OCI-LY3 (cell line): Measurements from ENCODE around the gene PCSK4.
"Not testable (repeated sequence)": the region's sequence is repeated elsewhere in the genome, so short reads cannot be mapped to it uniquely, and the experiment has no call there.

ENCODE experiments used
- H2AFZ ChIP-seq: fragments of 200-600, 300-600 bp; shearing (Covaris generic); 2 replicates; pipeline ENCODE4 v1.6.0; 2014; ENCODE audit warnings: antibody characterized with exemption, low read depth, low read length
- H3K27ac ChIP-seq: fragments of 200-600, 300-600 bp; sonication (generic); 2 replicates; pipeline ENCODE4 v1.5.1; 2014; ENCODE audit warnings: mild to moderate bottlenecking, low read length, moderate library complexity, mixed read lengths
- H3K27me3 ChIP-seq: fragments of 200-600, 300-600 bp; sonication (generic); 2 replicates; pipeline ENCODE4 v1.6.1; 2014; ENCODE audit warnings: low read depth, low read length, mixed read lengths
- H3K36me3 ChIP-seq: fragments of 200-600, 300-600 bp; sonication (generic); replicated peaks from 2 replicates; pipeline ENCODE3; 2014; ENCODE audit warnings: low read depth, low read length, mixed read lengths
- H3K4me1 ChIP-seq: fragments of 300-600, 200-600 bp; sonication (generic); 2 replicates; pipeline ENCODE4 v1.6.1; 2014; ENCODE audit warnings: low read length, mixed read lengths
- H3K4me2 ChIP-seq: fragments of 200-600, 300-600 bp; sonication (generic); 2 replicates; pipeline ENCODE4 v1.6.1; 2014; ENCODE audit warnings: low read length, mixed read lengths
- H3K4me3 ChIP-seq: fragments of 300-600, 200-600 bp; sonication (generic); 2 replicates; pipeline ENCODE4 v1.5.1; 2014; ENCODE audit warnings: antibody characterized with exemption, mild to moderate bottlenecking, low read length, moderate library complexity
- H3K79me2 ChIP-seq: fragments of 300-600, 200-600 bp; shearing (Covaris generic); 2 replicates; pipeline ENCODE4 v1.6.1; 2014; ENCODE audit warnings: mild to moderate bottlenecking, low read length, mixed read lengths
- H3K9ac ChIP-seq: fragments of 300-600, 200-600 bp; shearing (Covaris generic); 2 replicates; pipeline ENCODE4 v1.6.0; 2014; ENCODE audit warnings: mild to moderate bottlenecking, low read length, moderate library complexity
- H3K9me3 ChIP-seq: fragments of 200-600, 300-600 bp; shearing (Covaris generic); 2 replicates; pipeline ENCODE4 v1.6.1; 2014; ENCODE audit warnings: low read length, mixed read lengths; ENCODE audit not compliant: insufficient read depth
- H4K20me1 ChIP-seq: fragments of 200-600, 300-600 bp; sonication (generic); 2 replicates; pipeline ENCODE4 v1.6.1; 2016; ENCODE audit warnings: low read length, mixed read lengths; ENCODE audit not compliant: insufficient read depth
- CTCF ChIP-seq: fragments of 200-600, 300-600 bp; sonication (generic); IDR thresholded peaks from 2 replicates; pipeline ENCODE4 v1.5.1; 2014; ENCODE audit warnings: antibody characterized with exemption, low read length, low read depth
- EZH2phosphoT487 ChIP-seq: fragments of 200-600 bp; shearing (Covaris generic); IDR thresholded peaks from 2 replicates; pipeline ENCODE4 v1.6.1; 2018; ENCODE audit warnings: antibody characterized with exemption, mixed run types, low read depth

Gene PCSK4

GRCh38 chr19:1533510-1534150 lies 43.5 kb upstream of the PCSK4 start:
- Histone ChIP-seq H3K36me3 (no peaks in the 10 kb centered on the region), H3K9ac (no peak overlapping the region), H3K9me3 (no peaks in the 10 kb centered on the region), H4K20me1 (no peaks in the 10 kb centered on the region), H3K79me2 (no peaks in the 10 kb centered on the region), H3K4me3 (no peak overlapping the region), H3K27ac (no peak overlapping the region), H2AFZ (no peak overlapping the region), H3K4me1 (no peaks in the 10 kb centered on the region), H3K4me2 (no peak overlapping the region), H3K27me3 (no peaks in the 10 kb centered on the region)
- TF ChIP-seq EZH2phosphoT487 (no peak), CTCF (no peak)

GRCh38 chr19:1532003-1532402 lies 41.9 kb upstream of the PCSK4 start:
- H4K20me1 ChIP-seq: no peaks in the 10 kb centered on the region
- H2AFZ ChIP-seq: no peak overlapping the region
- TF ChIP-seq CTCF (no peak), EZH2phosphoT487 (no peak)
- H3K27me3 ChIP-seq: no peaks in the 10 kb centered on the region
- H3K4me3 ChIP-seq: no peak overlapping the region
- H3K9ac ChIP-seq: no peak overlapping the region
- H3K36me3 ChIP-seq: no peaks in the 10 kb centered on the region
- no peak overlapping the region for H3K27ac ChIP-seq
- no peaks in the 10 kb centered on the region for H3K4me1 ChIP-seq
- H3K4me2 ChIP-seq: no peak overlapping the region
- no peaks in the 10 kb centered on the region for H3K79me2 ChIP-seq
- no peaks in the 10 kb centered on the region for H3K9me3 ChIP-seq

GRCh38 chr19:1531587-1531986 lies 41.4 kb upstream of the PCSK4 start:
- Histone ChIP-seq H4K20me1 (no peaks in the 10 kb centered on the region), H3K27ac (no peak overlapping the region), H3K9ac (no peak overlapping the region), H3K9me3 (no peaks in the 10 kb centered on the region), H3K4me3 (no peak overlapping the region), H3K4me1 (no peaks in the 10 kb centered on the region), H2AFZ (no peak overlapping the region), H3K36me3 (no peaks in the 10 kb centered on the region), H3K79me2 (no peaks in the 10 kb centered on the region), H3K27me3 (no peaks in the 10 kb centered on the region), H3K4me2 (no peak overlapping the region)
- TF ChIP-seq CTCF (no peak), EZH2phosphoT487 (no peak)

GRCh38 chr19:1530856-1531255 lies 40.7 kb upstream of the PCSK4 start:
- not testable (repeated sequence) for H3K27ac ChIP-seq, H3K4me3 ChIP-seq, H2AFZ ChIP-seq, H3K4me2 ChIP-seq, H3K27me3 ChIP-seq, H3K9ac ChIP-seq, H3K79me2 ChIP-seq, H4K20me1 ChIP-seq, H3K4me1 ChIP-seq, H3K36me3 ChIP-seq, H3K9me3 ChIP-seq
